ENCODE measurements around the gene CCDC107.
A peak's percentile ranks its signal among the peaks of the same experiment; 100 is the strongest.
"Not testable (repeated sequence)": the region's sequence is repeated elsewhere in the genome, so short reads cannot be mapped to it uniquely, and the experiment has no call there.

CCDC107 gene

GRCh38 chr9:35639631-35640030, 18.5 kb upstream of the CCDC107 start:
- TF ChIP-seq CTCF (conservative IDR thresholded peaks at IDR 0.05; ENCODE audit: control insufficient read depth, insufficient read depth, low read depth, low read length) = no peak
- DNase-seq (ENCODE audit: low read depth) = no peak
- no peak overlapping the region for H3K4me3 ChIP-seq (ENCODE audit: control insufficient read depth, low read depth, low read length)

GRCh38 chr9:35640431-35640830, 17.7 kb upstream of the CCDC107 start:
- not testable (repeated sequence) for H3K4me3 ChIP-seq (ENCODE audit: control insufficient read depth, low read depth, low read length); DNase-seq (ENCODE audit: low read depth)

- not testable (repeated sequence) for H3K4me3 ChIP-seq (ENCODE audit: control insufficient read depth, low read depth, low read length); DNase-seq (ENCODE audit: low read depth)
Observed at GRCh38 chr9:35641478-35641877, 16.6 kb upstream of the CCDC107 start.

GRCh38 chr9:35643046-35643445, 15.0 kb upstream of the CCDC107 start:
- no peak for TF ChIP-seq CTCF (conservative IDR thresholded peaks at IDR 0.05; ENCODE audit: control insufficient read depth, insufficient read depth, low read depth, low read length)
- no peak overlapping the region for H3K4me3 ChIP-seq (ENCODE audit: control insufficient read depth, low read depth, low read length)
- no peak for DNase-seq (ENCODE audit: low read depth)

GRCh38 chr9:35645736-35646135, 12.4 kb upstream of the CCDC107 start:
- peak overlapping the region; percentile 61 for H3K4me3 ChIP-seq (ENCODE audit: control insufficient read depth, low read depth, low read length)
- not testable (repeated sequence) for DNase-seq (ENCODE audit: low read depth)

GRCh38 chr9:35646153-35646532, 11.9 kb upstream of the CCDC107 start:
- H3K4me3 ChIP-seq (ENCODE audit: control insufficient read depth, low read depth, low read length) = peak overlapping the region; percentile 61
- no peak for DNase-seq (ENCODE audit: low read depth)
- no peak for TF ChIP-seq CTCF (conservative IDR thresholded peaks at IDR 0.05; ENCODE audit: control insufficient read depth, insufficient read depth, low read depth, low read length)

GRCh38 chr9:35646533-35647265, 11.4 kb upstream of the CCDC107 start:
- H3K4me3 ChIP-seq (ENCODE audit: control insufficient read depth, low read depth, low read length) = peak overlapping the region; percentile 61
- DNase-seq (ENCODE audit: low read depth) = peak; percentile 84
- peak; percentile 63 for TF ChIP-seq CTCF (conservative IDR thresholded peaks at IDR 0.05; ENCODE audit: control insufficient read depth, insufficient read depth, low read depth, low read length)

GRCh38 chr9:35649431-35650340, 8.4 kb upstream of the CCDC107 start:
- peak; percentile 67 for DNase-seq (ENCODE audit: low read depth)
- TF ChIP-seq CTCF (conservative IDR thresholded peaks at IDR 0.05; ENCODE audit: control insufficient read depth, insufficient read depth, low read depth, low read length) = no peak
- H3K4me3 ChIP-seq (ENCODE audit: control insufficient read depth, low read depth, low read length) = no peak overlapping the region
